Measurements from ENCODE around the gene TMEM51.

The TMEM51 gene

DNA sequence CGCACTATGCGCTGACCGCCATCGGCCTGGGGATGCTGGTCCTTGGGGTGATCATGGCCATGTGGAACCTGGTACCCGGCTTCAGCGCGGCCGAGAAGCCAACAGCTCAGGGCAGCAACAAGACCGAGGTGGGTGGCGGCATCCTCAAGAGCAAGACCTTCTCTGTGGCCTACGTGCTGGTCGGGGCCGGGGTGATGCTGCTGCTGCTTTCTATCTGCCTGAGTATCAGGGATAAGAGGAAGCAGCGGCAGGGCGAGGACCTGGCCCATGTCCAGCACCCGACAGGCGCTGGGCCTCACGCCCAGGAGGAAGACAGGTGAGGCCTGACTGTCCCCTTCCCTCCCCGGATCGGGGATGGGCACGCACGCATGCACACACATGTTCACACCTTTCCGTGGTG lies 61.6 kb downstream of the TMEM51 start:
- DNase-seq (ENCODE audit: low read depth in 2 of 3, low spot score in 1 of 3), result no peak

GRCh38 chr1:15217654-15218053 lies 64.1 kb downstream of the TMEM51 start:
- no peak for DNase-seq (ENCODE audit: low read depth in 2 of 3, low spot score in 1 of 3)

- no peak for DNase-seq (ENCODE audit: low read depth in 2 of 3, low spot score in 1 of 3)
Measured at GRCh38 chr1:15218287-15219279, 65.0 kb downstream of the TMEM51 start.

DNA sequence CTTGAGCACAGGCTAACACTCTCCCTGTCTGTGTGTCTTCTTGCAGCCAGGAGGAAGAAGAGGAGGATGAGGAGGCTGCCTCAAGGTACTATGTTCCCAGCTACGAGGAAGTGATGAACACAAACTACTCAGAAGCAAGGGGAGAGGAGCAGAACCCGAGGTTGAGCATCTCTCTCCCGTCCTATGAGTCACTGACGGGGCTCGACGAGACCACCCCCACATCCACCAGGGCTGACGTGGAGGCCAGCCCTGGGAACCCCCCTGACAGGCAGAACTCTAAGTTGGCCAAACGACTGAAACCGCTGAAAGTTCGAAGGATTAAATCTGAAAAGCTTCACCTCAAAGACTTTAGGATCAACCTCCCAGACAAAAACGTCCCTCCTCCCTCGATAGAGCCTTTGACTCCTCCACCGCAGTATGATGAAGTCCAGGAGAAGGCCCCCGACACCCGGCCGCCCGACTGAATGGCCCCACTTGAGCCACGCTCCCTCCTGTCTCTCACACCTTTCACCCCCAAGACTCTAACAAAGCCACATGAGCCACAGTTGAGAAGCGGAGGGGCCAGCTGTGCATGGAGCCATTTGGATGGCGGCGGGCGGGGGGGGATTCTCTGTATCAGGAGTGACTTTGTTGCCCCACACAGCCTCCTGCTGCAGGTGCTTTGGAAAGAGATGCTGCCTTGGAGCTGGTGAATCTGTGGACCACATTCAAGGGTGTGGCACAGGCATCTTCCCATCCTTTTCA lies 65.9 kb downstream of the TMEM51 start:
- no peak for DNase-seq (ENCODE audit: low read depth in 2 of 3, low spot score in 1 of 3)

GRCh38 chr1:15220024-15220392 lies 66.5 kb downstream of the TMEM51 start:
- DNase-seq (ENCODE audit: low read depth in 2 of 3, low spot score in 1 of 3), result no peak

GRCh38 chr1:15220825-15221431 lies 67.4 kb downstream of the TMEM51 start:
- DNase-seq (ENCODE audit: low read depth in 2 of 3, low spot score in 1 of 3), result no peak

DNA sequence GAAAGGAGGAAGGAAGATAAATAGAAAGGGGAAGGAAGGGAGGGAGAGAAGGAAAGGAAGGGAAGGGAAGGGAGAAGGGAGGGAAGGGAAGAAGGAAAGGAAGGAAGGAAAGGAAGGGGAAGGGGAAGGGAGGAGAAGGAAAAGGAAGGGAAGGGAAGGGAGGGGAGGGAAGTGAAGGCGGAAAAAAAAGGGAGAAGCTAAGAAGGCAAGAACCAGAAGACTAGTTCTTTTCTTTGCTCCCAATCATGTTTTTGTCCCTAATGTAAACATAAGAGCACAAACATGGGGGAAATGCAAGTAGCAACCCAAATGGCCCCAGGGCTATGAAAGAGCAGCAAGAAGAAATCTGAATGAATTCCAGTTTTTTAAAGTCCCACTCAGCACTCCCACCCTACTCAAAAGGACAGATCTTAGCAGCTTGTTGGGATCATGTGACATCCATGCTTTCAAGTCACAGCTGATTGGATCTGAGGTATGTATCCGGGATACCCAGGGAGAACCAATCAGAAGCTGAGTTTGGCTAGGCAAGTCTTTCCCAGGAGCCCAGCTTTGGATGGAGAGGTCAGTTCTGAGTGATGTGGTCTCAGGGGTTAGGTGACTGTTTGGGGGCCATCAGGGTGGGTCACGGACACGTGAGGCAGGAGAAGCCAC lies 69.2 kb downstream of the TMEM51 start:
- no peak for DNase-seq (ENCODE audit: low read depth in 2 of 3, low spot score in 1 of 3)

DNA sequence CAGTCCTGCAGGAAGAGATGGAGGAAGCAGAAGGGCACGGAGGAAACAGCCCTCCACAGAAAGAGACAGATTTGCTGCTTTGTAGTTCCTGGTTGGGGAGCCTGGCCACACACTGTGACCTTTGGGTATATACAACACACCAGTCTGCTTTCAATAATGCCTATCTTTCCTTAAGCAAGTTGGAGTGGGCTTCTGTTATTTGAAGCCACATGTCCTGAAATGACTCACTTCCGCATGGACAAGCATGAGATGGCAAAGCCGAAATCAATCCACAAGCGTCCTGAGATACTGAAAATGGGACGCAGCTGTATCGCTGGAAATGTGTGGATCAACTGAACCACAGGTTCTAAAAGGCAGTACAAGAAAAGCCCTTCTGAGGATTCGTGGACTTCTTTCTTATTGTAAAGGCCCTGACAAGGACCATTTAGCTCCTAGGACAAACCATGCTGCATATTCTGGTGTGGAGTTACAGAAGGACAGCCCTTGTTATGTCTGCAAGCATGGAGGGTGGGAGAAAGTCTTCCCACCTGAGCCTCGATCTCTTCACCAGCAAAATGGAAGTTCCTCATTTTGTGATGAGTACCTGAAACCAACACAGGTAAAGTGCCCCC lies 70.8 kb downstream of the TMEM51 start:
- DNase-seq (ENCODE audit: low read depth in 2 of 3, low spot score in 1 of 3), result no peak

DNA sequence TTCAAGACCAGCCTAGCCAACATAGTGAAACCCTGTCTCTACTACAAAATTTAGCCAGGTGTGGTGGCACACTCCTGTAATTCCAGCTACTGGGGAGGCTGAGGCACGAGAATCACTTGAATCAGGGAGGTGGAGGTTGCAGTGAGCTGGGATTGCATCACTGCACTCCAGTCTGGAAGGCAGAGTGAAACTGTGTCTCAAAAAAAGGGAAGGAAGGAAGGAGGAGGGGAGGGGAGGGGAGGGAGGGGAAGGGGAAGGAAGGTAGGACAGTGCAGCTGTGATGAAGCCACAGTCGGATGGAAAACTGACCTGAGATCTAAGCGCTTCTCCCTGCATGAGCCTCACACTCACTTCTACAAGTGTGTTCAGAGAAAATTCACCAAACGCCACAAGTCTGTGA lies 71.4 kb downstream of the TMEM51 start:
- DNase-seq (ENCODE audit: low read depth in 2 of 3, low spot score in 1 of 3), result no peak

- no peak for DNase-seq (ENCODE audit: low read depth in 2 of 3, low spot score in 1 of 3)
Measured at GRCh38 chr1:15225461-15225860, 71.9 kb downstream of the TMEM51 start.

DNA sequence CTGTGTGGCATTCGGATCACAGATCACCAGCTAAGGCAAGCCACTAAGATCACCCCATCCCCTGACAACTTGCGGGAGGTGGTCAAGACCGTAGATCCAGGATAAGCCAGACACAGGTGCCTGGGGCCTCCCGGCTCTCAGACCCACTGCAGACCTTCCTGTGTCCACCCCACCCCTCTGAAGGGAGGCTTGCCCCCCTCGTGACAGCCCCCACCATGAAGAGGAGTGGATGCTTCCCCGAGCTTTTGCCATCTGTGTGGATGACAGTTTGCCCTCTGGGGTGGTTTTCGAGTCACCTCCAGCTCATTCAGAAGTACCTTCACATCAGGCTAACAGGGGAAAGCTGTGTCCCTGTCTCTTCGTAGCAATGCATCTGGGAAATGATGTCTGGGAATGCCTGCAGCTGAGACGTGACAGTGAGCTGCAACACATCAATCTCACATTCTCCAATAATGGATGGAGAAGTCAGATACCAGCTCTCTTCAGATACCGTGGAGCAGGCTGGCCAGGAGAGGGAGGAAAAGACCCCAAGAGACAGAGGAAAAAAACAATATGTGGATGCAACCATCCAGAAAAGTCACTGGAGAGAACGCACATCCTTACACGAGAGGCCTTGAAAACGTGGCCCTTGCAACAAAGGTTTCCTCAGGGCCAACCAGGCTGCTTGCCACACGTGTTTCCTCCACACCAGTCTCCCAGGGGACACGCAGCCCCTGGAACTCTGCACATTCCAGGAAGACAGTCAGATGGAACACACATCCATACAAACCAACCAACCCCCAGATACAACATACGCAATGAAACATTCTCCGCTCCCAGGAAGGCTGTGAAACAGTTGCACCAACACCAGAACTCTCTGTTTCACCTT lies 73.1 kb downstream of the TMEM51 start:
- DNase-seq (ENCODE audit: low read depth in 2 of 3, low spot score in 1 of 3), result no peak

GRCh38 chr1:15229707-15230131 lies 76.2 kb downstream of the TMEM51 start:
- DNase-seq (ENCODE audit: low read depth in 2 of 3, low spot score in 1 of 3), result no peak

DNA sequence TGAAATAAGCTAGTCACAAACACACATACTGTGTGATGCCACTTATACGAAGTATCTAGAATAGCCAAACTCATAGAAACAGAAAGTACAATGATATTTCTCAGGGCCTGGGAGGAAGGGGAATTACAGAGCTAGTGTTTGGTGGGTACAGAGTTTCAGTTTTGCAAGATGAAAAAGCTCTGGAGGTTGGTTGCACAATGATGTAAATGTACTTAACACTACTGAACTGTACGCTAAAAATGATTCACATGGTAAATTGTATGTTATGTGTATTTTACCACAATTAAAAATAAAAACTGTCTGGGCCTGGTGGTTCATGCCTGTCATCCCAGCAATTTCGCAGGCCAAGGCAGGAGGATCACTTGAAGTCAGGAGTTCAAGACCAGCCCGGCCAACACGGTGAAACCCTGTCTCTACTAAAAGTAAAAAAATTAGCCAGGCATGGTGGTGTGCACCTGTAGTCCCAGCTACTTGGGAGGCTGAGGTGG lies 78.2 kb downstream of the TMEM51 start:
- DNase-seq (ENCODE audit: low read depth in 2 of 3, low spot score in 1 of 3), result peak in 2 of 3 donors; percentile 16 to 23

- DNase-seq (ENCODE audit: low read depth in 2 of 3, low spot score in 1 of 3), result no peak
Measured at GRCh38 chr1:15233689-15234088, 80.1 kb downstream of the TMEM51 start.

DNA sequence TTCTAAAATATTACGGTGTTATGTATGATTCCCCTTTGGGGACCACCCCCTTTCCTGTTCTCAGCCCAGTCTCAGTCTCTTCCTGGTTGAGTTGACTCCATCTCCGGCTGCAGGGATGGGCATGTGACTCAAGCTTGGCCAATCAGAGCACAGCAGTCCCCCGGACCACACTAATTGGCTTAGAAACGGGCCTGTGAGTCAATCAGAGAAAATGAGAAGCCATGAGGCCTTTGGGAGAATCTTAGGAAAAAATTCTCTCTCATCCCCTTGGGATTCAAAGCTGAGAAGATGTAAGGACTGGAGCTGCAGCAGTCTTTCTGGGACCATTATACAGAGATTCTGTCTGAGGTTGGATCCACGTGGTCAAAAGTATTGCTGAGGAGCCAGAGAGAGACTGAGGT lies 82.8 kb downstream of the TMEM51 start:
- no peak for DNase-seq (ENCODE audit: low read depth in 2 of 3, low spot score in 1 of 3)

DNA sequence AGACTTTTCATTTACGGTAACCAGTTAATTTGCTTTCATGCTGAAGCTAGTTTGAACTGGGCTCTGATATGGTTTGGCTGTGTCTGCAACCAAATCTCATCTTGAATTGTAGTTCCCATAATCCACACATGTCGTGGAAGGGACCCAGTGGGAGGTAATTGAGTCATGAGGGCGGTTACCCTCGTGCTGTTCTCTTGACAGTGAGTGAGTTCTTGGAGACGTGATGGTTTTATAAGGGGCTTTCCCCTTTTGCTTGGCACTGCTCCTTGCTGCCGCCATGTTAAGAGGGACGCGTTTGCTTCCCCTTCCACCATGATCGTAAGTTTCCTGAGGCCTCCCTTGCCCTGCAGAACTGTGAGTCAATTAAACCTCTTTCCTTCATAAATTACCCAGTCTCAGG lies 83.2 kb downstream of the TMEM51 start:
- DNase-seq (ENCODE audit: low read depth in 2 of 3, low spot score in 1 of 3), result no peak

GRCh38 chr1:15238789-15239188 lies 85.2 kb downstream of the TMEM51 start:
- DNase-seq (ENCODE audit: low read depth in 2 of 3, low spot score in 1 of 3), result no peak

- DNase-seq (ENCODE audit: low read depth in 2 of 3, low spot score in 1 of 3), result no peak
Measured at GRCh38 chr1:15242766-15243165, 89.2 kb downstream of the TMEM51 start.

- DNase-seq (ENCODE audit: low read depth in 2 of 3, low spot score in 1 of 3), result no peak
Measured at GRCh38 chr1:15243275-15244043, 89.9 kb downstream of the TMEM51 start.
